Islet of Langerhans (tissue), 1 donor: ENCODE measurements around the gene RALGPS2.

Source experiments
- FAIRE-seq: peaks from one replicate; lab custom pipeline; 2011; peaks lifted over from hg19 to GRCh38; lab: Jason Lieb, UNC

The RALGPS2 gene

DNA sequence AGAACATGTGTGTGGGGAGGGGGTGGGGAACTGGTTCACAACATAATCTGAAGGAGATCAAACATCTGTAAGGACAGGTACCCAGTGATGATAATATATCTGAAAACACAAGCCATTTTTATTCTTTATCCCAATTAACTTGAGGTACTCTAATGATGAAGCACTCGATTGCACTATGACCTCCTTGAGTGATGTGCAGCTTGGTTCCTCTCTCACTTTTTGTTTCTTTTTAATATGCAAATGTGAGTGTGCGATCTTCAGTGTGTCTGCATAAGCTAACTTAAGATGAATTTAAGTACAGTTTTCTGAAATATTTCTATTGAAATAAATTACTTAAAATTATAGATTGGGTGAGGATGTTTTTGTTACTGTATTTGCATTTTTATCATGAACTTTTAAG lies 196.5 kb downstream of the RALGPS2 start:
- no peak for FAIRE-seq

DNA sequence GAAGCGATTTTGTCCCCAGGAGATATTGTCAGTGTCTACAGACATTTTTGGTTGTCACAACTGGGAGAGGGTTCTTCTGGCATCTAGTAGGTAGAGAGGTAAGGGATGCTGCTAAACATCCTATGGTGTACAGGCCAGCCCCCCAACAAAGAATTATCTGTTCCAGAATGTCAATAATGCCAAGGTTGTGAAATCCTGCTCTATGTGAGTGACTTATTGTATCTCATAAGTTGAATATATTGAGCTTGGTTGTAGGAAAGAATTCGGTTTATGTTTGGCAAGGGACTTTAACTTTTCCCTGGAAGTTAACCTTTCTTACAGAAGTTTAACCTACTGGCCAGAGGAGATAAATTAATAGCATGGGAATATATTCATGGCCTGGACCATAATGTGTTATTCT lies 198.5 kb downstream of the RALGPS2 start:
- no peak for FAIRE-seq

DNA sequence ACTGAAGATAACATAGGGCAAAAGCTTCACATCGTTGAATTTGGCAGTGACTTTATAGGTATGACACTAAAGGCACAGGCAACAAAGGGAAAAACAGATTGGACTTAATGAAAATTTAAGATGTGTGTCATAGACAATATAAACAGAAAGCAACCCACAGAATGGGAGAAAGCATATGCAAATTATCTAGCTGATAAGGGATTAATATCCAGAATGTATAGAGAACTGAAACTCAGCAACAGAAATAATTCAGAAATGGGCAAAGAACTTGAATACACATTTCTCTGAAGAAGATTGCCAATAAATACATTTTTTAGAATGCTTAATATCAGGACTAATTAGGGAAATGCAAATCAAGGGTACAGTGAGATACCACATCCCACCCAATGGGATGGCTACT lies 201.0 kb downstream of the RALGPS2 start:
- no peak for FAIRE-seq

DNA sequence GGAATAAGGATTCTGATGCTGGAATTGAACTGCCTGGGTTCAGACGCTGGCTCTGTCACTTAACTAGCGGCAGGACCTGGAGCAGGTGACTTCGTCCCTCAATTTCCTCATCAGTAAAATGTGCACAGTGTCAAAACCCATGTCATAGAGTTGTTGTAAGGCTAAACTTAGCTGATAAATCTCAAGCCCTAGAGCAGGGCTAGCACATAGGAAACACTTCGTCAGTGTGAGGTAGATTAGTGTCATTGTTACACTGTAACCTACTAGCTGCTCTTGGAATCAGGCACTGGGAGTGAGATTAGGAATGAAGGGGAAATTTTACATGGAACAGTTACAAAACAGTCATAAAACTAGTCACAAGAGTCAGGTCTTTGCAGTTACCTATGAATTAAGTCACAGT lies 202.0 kb downstream of the RALGPS2 start:
- no peak for FAIRE-seq

DNA sequence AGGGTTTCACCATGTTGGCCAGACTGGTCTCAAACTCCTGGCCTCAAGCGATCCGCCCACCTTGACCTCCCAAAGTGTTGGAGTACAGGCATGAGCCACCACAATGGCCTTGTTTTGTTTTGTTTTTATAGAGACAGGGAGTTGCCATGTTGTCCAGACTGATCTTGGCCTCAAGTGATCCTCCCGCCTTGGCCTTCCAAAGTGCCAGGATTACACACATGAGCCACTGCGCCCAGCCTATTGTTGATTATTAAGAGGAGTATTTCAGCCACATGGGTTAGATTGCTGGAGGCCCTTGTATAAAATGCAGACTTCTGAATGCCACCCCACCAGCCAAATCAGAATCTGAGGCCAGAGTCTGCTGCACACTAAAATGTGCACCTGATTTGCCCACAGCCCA lies 203.0 kb downstream of the RALGPS2 start:
- FAIRE-seq: no peak

DNA sequence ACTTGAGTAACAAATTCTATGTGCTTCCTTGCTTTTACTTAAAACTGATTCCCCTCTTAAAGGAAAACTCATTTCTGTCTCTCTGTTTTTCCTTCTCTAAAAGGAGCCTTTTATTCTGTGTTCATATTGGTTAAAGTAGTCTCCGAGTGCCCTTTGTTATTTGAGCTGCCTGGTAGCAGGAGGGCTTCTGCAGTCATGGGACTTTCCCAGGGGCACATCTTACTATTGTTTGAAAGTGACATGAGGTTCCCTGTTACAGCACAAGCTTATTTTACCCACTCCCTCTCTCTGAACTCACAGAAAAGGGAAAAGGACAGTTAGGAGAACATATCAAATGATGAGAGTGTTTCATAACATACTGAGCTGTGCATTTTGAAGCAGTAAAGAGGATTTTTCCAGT lies 203.9 kb downstream of the RALGPS2 start:
- FAIRE-seq: no peak

DNA sequence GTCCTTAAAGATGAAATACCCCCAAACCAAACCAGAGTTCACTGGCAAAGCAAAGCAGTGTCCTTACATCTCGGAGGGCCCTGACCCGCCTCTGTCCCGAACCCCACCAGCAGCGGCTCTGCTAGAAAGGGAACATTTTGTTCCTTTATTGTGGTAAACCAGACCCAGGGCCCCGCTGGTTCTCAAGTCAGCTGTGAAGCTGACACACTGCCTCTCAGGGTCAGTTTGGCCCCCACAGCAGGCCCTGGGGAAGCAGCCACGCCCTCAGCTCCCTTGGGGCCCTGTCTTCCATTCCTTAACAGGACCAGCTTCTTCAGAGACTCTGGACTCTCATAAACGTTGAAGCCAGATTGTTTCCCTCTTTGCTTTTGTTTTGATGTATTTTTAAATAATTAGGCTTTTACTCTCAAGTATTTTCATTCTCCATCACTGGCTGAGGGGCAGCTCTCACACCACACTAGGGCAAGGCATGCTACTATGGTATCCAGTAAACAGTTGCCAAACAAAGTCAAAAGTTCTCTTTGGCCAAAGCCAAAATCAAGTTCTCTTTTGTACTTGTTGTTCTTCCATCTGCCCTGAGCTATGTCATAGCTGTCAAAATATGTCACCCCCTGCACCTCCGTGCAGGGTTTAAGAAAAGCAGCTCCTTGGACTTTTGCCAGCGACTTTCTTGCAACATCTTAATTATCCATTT lies 207.0 kb downstream of the RALGPS2 start:
- FAIRE-seq: no peak

DNA sequence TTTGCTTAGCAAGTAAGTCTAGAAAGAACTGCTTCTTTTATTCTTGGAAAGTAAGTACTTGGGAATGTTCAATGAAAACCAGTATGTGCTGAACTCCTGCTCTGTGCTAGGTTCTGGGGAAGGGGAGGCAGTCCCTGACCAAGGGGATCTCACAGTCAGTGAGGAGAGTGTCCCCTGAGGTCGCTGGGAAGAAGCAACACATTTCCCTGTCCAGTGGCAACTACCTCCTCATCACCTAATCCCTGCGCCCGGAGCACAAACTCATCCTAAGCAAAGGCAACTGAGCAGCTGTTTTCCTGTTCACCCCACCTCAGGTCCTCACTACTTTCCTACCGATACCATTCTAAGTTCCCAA lies 207.5 kb downstream of the RALGPS2 start:
- no peak for FAIRE-seq

DNA sequence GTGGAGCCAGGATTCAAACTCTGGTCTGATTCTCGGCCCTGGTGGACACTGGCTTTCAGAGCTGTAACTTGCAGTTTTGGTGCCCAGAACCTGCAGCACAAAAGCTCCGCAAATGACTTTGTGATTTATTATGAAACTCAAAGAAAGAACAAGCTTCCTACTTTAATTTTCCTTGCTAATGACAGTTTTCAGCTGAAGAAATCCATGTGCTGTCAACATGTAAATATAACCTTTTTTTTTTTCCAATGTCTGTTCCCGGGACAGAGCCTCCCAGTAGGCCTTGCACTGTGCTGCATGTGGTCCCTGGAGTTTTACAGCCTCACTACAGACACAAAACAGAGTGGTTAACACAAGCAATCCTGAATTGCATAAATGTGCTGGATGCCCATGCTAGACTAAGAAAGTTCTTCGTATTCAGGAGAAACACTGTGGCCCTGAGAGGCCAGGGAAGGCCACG lies 208.1 kb downstream of the RALGPS2 start:
- FAIRE-seq: no peak

DNA sequence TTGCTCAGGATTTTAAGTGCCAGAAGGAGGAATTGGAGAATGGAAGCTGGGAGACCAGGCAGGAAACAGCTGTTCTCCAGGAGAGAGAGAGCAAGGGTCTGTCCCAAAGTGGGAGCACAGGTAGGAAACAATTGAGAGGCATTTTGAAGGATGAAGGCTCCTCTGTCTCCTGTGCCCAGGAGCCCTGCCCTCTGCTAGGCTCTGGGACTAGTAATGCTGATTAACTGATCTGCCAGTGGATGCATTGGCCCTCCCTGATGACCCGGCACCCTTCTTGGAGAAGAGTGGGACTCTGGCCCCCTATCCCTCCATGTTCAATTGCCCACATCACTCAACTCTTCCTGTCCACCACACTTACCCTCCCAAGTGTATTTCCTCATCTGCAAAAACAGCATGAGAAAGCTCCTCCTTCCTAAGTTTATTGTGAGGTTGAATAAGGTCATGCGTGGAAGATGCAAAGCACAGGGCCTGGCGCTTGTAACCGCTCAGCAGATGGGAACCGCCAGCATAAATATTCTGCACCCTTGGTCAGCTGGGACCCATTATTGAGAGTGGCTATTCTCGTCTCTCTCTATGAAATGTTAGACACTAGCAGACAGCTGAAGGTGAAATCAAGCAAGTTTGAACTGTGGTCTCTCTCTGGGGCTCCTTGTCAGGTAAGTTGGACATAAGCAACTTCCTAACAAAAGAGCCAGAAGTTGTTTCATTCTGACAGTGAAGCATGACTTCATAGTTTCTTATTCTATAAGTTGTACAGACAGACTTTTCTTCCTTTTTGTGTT lies 208.9 kb downstream of the RALGPS2 start:
- no peak for FAIRE-seq

DNA sequence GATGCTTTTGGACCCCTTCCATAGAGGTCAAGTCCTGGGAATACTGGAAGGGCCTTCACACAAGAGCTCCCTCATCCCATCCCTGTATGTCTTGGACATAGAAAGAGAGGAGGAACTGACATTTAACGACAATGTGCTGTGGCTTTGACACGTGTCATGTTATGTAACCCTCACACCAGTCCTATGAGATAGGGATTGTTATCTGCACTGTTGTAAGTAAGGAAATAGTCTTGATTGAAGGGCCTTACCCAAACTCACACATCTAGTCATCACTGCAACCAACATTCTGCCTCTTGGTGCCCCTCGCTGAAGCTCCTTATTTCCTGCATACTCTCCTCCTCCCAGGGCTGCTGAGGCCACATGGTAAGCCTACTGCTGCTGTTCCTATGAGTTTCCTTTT lies 209.5 kb downstream of the RALGPS2 start:
- FAIRE-seq: no peak

DNA sequence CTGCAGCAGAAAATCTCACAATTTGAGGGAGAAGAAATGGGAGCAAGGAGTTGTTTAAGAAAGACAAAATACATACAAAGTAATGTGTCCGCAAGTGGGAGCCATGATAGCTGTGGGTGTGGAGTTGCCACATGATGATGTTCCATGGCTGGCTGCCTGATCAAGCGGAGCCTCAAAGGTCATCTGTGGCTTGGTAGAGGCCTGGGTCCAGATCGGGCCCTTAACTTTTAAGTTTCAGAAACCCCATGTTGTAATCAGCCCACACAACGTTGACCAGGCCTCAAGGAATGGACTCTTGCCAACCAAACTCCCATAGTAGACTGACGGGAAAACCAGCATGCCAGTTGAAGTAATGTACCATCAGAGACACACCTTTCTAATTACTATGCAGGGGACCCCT lies 210.6 kb downstream of the RALGPS2 start:
- FAIRE-seq: no peak

DNA sequence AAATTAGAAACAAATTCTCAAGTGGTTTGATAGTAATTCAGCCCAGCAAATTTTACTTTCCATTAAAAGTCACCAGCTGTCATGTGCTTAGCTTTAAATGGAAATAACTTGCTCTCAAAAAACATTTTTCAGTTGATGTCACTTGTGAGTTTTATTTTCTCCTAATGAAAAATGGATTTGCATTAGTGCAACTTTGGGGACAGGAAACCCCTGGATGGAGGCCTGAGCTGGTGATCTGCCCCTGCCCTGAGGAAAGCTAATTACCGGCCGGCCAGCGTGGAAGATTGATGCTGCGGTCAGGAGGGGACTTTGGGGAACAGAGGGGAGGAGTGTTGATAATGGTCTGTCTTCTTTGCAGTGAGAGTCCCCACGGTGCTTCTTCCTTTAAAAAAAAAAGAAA lies 212.7 kb downstream of the RALGPS2 start:
- FAIRE-seq: no peak

DNA sequence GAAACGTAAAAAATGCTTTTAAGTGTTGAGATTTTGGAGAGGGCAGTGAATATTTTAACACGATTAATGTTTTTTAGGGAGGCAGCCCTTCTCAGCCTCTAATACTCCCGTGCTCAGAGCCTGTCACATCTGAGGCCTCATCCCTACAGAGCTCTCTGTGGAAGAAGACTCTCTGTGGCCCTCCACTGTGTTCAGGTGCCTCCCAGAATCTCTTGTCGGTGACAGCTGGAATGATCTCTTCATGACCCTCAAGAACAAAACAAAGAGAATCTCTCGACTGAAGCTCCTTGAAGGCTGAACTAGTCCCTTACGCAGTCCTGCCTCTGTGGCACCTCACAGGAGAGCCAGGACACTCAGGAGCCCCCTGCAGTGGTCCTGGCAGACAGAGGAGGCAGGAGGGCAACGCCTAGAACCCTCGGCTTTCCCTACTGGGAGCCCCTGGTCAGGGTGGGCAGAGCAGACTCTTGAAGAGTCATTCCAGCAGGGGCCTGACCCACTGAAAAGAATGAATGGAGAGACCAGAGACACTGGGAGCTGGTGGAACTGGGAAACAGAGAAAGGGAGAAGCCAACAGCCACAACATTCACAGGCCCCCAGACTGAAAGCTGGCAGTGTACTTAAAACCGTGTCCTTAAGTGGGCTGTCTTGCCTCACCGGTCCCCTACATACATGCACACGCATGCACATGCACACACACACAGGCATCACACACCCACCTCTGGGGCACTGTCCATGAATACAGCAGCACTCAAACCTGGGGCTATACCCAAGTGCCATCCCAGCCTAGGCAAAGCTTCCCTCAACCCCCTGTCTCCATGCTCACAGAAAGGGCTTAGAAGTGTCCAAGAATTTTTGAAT lies 213.3 kb downstream of the RALGPS2 start:
- no peak for FAIRE-seq

DNA sequence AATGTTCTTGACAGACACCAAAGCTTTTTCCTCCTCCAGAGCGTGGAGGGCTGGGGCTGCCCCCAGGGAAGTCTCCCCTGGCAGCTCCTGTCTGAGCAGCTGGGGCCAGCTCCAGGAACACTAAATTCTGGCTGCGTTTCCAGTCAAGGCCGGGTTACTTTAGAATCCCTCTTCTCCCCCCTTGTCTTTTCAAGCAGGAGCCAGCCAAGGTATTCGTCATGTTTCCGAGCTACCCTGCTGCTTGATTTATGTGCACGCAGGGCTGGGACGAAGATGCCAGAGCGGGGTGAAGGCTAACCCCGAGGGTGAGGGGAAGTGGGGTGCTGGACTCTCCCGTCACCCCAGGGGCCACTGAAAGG lies 213.9 kb downstream of the RALGPS2 start:
- no peak for FAIRE-seq

DNA sequence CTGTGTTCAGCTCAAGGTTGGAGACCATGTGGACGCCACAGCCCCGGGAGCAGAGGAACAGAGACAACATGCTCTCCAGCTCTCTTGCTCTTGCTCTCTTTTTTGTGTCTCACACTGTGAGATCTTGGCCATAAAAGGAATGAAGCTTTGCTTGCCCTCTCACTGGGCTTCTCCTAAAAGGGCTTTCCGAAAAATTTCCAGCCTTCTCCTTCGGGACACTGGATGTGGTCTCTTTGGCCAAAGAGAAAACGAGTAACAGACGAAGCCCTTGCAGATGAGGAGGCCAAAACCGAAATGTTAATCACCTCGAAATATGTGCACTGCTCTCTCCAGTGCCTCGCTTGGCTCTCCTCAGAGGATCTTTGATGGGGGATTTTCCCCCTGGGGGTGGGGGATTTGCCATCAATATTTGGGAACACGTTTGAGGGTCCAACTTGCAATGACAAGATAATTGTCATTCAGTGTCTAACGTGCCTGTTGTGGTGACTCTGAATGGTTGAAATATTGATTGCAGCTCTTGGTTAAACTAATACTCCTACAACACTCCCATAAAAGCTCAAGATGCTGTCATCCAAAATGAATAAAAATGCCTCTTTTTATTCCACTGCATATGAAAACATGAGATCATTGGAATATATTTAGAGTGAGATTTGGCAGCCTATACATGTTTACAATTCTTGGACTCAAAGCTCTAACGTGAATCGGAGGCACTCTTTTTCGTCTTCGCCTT lies 214.5 kb downstream of the RALGPS2 start:
- no peak for FAIRE-seq

DNA sequence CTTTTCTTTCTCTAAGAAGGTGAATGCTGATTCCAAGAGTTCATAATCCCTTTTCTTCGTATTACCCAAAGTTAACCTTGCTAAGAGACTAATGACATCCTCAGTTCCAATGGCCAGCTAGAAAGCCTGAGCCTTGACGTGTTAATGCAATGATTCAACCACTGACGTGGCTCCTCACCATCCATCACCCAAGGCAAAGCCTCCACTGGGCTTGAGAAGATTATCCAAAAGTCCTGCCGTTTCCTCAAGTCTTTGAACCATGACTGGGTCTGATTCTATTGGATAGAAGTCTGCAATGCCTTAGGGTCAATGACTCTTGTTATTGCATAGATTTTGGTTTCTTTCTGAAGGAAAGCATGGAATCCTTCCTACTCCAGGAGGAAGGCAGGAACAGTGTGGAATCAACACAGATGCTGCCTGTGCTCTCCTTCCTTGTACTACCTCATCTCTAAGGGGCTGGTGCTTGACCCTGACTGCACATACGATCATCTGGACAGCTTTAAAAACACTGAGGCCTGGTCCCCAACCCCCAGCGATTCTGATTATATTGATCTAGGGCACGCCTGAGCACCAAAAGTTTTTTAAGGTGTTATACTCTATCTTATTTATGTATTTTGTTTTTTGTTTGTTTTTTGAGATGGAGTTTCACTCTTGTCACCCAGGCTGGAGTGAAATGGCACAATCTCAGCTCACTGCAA lies 215.2 kb downstream of the RALGPS2 start:
- no peak for FAIRE-seq

DNA sequence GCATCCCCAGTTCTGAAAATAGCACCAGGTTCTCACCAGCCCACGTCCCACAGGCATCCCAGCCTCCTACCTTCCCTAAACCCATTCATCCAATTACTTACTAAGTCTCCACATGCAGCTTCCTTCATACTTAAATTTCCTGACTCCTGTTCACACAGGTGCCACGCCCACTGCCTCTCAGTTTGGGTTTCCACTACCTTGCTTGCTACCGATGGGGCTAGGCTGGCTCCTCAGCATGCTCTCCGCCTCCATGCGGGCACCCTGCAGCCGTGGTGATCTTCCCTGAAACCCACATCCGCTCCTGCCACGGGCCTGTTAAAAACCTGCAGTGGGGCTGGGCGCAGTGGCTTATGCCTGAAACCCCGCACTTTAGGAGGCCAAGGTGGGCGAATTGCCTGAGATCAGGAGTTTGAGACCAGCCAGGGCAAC lies 216.2 kb downstream of the RALGPS2 start:
- no peak for FAIRE-seq

DNA sequence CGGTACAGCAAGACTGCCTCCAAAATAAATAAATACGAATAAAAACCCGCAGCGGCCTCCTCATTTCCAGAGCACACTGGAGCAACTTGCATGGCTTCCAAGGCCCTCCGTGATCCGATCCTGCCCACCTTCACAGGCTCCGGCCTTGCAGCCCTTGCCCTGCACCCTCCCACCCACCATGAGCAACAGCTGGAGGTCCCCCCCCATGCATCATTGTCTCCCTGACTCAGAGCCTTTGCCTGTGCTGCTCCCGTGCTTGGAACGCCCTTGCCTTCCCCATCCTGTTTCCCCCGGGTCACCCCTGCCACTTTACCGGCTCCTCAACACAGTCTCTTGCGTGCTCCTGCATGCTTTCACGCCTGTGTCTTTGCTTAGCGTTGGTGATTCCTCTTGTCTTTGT lies 216.8 kb downstream of the RALGPS2 start:
- FAIRE-seq: no peak

DNA sequence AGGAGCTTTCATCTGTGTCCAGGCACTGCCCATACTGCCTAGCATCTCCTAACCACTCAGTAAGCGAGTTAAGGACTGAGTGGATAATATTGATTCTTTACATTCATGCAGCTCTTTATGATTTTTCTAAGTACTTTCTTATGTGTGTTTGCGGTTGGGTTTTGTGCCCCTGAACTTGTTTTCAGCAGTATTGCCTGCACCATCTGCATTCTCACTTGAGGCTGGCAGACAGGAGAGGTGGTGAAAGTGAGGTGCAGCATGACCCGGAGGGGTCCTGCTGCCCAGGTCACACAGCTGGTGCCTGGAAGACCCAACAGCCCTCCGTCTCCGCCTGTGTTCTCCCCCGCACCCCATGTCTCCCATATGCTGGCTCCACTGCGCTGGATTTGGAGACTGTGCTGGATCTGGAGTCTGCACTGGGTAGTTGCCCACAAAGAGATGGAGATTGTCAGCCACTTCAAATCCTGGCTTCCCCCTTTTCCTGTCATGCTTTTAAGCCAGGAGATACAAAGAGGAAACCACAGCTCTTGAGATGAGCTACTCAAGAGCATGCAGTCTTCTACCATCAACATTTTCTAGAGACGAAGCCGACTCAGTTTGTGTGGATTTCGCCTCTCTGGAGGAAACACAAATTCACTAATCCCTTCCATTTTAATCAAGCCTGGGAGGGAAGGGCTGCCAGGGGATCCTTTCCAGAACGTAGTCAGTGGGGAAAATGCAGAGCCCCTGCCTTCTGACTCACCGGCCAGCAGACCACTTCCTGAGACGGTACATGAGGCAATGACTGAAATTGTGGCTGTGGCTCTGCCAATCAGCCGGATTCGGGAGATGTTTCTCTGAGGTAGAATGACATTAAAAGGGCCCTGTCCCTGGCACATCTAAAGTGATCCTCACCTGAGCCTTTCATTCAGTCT lies 217.5 kb downstream of the RALGPS2 start:
- no peak for FAIRE-seq

DNA sequence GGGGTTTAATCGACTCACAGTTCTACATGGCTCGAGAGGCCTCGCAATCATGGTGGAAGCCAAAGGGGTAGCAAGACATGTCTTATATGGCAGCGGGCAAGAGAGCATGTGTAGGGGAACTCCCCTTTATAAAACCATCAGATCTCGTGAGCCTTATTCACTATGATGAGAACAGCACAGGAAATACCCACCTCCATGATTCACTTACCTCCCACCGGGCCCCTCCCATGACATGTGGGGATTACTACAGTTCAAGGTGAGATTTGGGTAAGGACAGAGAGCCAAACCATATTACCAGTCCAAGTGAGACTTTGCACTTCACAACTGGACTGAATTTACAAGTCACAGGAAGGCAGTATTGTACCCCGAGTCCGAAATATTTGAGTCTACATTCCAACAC lies 219.7 kb downstream of the RALGPS2 start:
- no peak for FAIRE-seq
